Peyer's patch (tissue), 4 donors: Measurements from ENCODE around the gene SLK. TPM values are rescaled to one million over a fixed set of nuclear protein-coding genes. Genes with fewer than 3 reads are reported as not detected.

ENCODE experiments used
- DNase-seq, 3 donors: peaks; one replicate each; pipeline ENCODE4 v3.0.0-alpha.2; 2017 to 2019
- H3K27ac ChIP-seq, 4 donors: fragments of 200-600 bp; sonication (generic); one replicate each; pipeline ENCODE4 v1.5.1; 2016 to 2019
- H3K27me3 ChIP-seq, 2 donors: fragments of 200-600 bp; sonication (generic); one replicate each; pipeline ENCODE4 v1.5.1; 2019
- H3K36me3 ChIP-seq, 3 donors: fragments of 200-600 bp; sonication (generic); one replicate each; pipeline ENCODE4 v1.5.1; 2016 to 2019
- H3K4me1 ChIP-seq, 4 donors: fragments of 200-600 bp; sonication (generic); one replicate each; pipeline ENCODE4 v1.5.1; 2016 to 2019
- H3K4me3 ChIP-seq, 4 donors: fragments of 200-600 bp; sonication (generic); 1 replicate in 3 of 4; 2 replicates in 1 of 4; pipeline ENCODE4 v1.5.1; 2016 to 2019; ENCODE audit warnings: mild to moderate bottlenecking in 1 of 4
- H3K9me3 ChIP-seq, 4 donors: fragments of 200-600 bp; sonication (generic); one replicate each; pipeline ENCODE4 v1.5.1; 2016 to 2019; ENCODE audit warnings: mild to moderate bottlenecking in 1 of 4
- POLR2A ChIP-seq, 2 donors: fragments of 450-650 bp; IDR thresholded peaks; one replicate each; pipeline ENCODE4 v1.5.1; 2017; ENCODE audit warnings: antibody characterized with exemption in 2 of 2, mild to moderate bottlenecking in 2 of 2, moderate library complexity in 2 of 2
- total RNA-seq, 4 donors: library from RNA; depleted of rRNA; stranded (reverse); fragments of >200 nt; gene quantifications; one replicate each; pipeline ENCODE4 v1.1.0, GENCODE V29; 2016
- TF ChIP-seq, protein P1 (sequence below), 6 experiments: fragments of 450-650 bp in 4 of 6; fragments of 200-600 bp in 2 of 6; sonication (generic) in 1 of 6; IDR thresholded peaks; one replicate each; pipeline ENCODE4 v1.5.1; 2017 to 2019; ENCODE audit warnings: antibody characterized with exemption in 6 of 6, mild to moderate bottlenecking in 3 of 6, moderate library complexity in 1 of 6

SLK gene
- total RNA-seq, 4 donors from 2014 or later: 38.5 to 55.4 (median 52.6) TPM

DNA sequence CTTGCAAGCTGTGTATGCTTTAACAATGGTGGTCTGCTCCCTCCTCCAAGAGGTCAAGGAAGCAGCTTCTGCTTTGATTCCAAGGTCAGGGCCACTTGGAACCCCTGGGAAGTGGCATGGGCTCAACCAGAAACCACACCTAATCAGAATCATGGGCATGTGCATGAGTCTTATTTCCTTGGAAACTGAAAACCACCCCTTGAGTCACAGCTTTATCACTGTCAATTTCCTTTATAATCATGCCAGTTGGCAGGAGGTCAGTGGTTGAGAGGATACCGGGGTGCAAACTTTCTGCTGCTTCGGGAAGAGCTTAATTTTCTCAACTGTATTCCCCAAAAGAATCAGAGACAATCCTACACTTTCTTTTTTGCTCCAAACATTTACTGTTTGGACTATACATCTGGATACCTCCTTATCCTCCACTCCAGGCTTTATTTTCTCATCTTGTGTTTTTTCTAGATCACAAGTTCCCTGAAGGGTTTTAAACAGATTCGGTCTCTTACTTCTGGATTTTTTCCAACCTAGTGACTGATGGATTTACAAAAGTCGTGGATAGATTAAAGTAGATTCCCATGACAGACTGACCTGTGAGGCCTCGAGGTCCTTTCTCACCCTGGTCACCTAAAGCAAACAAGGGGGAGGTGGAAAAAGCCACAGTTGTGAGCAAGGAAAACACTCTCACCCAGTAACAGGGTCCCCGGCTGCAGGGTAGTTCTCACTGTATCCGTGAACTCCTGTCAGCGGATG is 82.7 kb downstream of the SLK start:
- Histone ChIP-seq H3K4me1 (peaks cover 0 to 42% (median 6%) of the 10 kb centered on the region in 4 donors), H3K4me3 (no peak overlapping the region), H3K27ac (peak overlapping the region in 2 of 4 donors; percentile 57 to 93), H3K9me3 (no peaks in the 10 kb centered on the region), H3K27me3 (no peaks in the 10 kb centered on the region), H3K36me3 (no peaks in the 10 kb centered on the region)
- TF ChIP-seq POLR2A (IDR thresholded peaks at IDR 0.05): no peak
- TF ChIP-seq, protein P1, sequence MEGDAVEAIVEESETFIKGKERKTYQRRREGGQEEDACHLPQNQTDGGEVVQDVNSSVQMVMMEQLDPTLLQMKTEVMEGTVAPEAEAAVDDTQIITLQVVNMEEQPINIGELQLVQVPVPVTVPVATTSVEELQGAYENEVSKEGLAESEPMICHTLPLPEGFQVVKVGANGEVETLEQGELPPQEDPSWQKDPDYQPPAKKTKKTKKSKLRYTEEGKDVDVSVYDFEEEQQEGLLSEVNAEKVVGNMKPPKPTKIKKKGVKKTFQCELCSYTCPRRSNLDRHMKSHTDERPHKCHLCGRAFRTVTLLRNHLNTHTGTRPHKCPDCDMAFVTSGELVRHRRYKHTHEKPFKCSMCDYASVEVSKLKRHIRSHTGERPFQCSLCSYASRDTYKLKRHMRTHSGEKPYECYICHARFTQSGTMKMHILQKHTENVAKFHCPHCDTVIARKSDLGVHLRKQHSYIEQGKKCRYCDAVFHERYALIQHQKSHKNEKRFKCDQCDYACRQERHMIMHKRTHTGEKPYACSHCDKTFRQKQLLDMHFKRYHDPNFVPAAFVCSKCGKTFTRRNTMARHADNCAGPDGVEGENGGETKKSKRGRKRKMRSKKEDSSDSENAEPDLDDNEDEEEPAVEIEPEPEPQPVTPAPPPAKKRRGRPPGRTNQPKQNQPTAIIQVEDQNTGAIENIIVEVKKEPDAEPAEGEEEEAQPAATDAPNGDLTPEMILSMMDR (IDR thresholded peaks at IDR 0.05): no peak
- peak in 1 of 3 donors; percentile 59 for DNase-seq

GRCh38 chr10:104052431-104052830 is 85.5 kb downstream of the SLK start:
- no peak for TF ChIP-seq POLR2A (IDR thresholded peaks at IDR 0.05)
- TF ChIP-seq, protein P1 (IDR thresholded peaks at IDR 0.05): no peak
- no peaks in the 10 kb centered on the region for H3K9me3 ChIP-seq
- DNase-seq: peak in 2 of 3 donors; percentile 90
- peaks cover 0 to 42% (median 6%) of the 10 kb centered on the region in 4 donors for H3K4me1 ChIP-seq
- no peaks in the 10 kb centered on the region for H3K36me3 ChIP-seq
- peak overlapping the region in 3 of 4 donors; percentile 77 to 93 (median 91) for H3K27ac ChIP-seq
- H3K4me3 ChIP-seq: peak overlapping the region in 2 of 4 donors; percentile 7 to 13
- H3K27me3 ChIP-seq: no peaks in the 10 kb centered on the region

DNA sequence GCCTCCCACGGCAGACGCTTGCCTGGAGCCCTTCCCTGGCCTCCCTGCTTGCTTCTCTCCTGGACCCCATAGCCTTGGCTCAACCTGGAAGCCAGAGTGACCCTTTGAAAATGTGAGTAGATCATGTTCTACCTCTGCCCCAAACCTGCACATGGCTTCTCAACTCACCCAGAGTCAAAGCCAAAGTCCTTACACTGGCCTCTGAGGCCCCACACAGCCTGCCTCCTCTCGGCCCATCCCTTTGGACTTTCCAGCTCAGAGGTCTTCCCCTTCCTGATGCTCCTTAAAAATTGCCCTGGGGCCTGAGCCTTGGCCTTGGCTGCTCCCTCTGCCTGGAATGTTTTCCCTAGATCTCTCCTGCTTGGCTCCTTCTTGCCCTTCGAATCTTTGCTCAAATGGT is 86.3 kb downstream of the SLK start:
- H3K4me1 ChIP-seq: peaks cover 0 to 42% (median 6%) of the 10 kb centered on the region in 4 donors
- TF ChIP-seq, protein P1 (IDR thresholded peaks at IDR 0.05): no peak
- no peak for TF ChIP-seq POLR2A (IDR thresholded peaks at IDR 0.05)
- no peak for DNase-seq
- H3K36me3 ChIP-seq: no peaks in the 10 kb centered on the region
- no peaks in the 10 kb centered on the region for H3K9me3 ChIP-seq
- peak overlapping the region in 2 of 4 donors; percentile 7 to 13 for H3K4me3 ChIP-seq
- H3K27ac ChIP-seq: peak overlapping the region in 3 of 4 donors; percentile 77 to 93 (median 91)
- H3K27me3 ChIP-seq: no peaks in the 10 kb centered on the region

- Histone ChIP-seq H3K9me3 (no peaks in the 10 kb centered on the region), H3K36me3 (no peaks in the 10 kb centered on the region), H3K4me1 (peaks cover 0 to 36% (median 6%) of the 10 kb centered on the region in 4 donors), H3K27ac (peak overlapping the region in 1 of 4 donors; percentile 93), H3K4me3 (no peak overlapping the region), H3K27me3 (no peaks in the 10 kb centered on the region)
- DNase-seq: peak in 1 of 3 donors; percentile 32
- TF ChIP-seq POLR2A (IDR thresholded peaks at IDR 0.05): no peak
- TF ChIP-seq, protein P1 (IDR thresholded peaks at IDR 0.05): no peak
These were observed 87.5 kb downstream of the SLK start for GRCh38 chr10:104054430-104054829.

GRCh38 chr10:104056619-104057273 is 89.8 kb downstream of the SLK start:
- no peaks in the 10 kb centered on the region for H3K9me3 ChIP-seq
- no peak for TF ChIP-seq POLR2A (IDR thresholded peaks at IDR 0.05)
- TF ChIP-seq, protein P1 (IDR thresholded peaks at IDR 0.05): no peak
- H3K4me3 ChIP-seq: no peak overlapping the region
- H3K4me1 ChIP-seq: peaks cover 0 to 15% (median 4%) of the 10 kb centered on the region in 4 donors
- DNase-seq: peak in 1 of 3 donors; percentile 31
- H3K27me3 ChIP-seq: no peaks in the 10 kb centered on the region
- H3K36me3 ChIP-seq: no peaks in the 10 kb centered on the region
- no peak overlapping the region for H3K27ac ChIP-seq
